ENCODE results near the gene KCNN4.

Gene KCNN4

DNA sequence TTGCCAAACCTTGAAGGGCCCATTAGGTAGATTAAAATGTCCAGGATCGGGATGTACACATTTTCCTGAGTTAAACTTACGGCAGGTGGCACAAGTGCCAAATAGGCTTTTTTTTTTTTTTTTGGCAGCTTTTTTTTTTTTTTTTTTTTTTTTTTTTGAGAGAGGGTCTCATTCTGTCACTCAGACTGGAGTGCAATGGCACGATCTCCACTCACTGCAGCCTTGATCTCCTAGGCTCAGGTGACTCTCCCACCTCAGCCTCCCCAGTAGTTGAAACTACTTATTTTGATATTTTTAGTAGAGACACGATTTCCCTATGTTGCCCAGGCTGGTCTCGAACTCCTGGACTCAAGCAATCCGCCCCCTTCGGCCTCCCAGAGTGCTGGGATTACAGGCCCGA, 55.9 kb downstream of the KCNN4 start:
- no peak overlapping the region for H3K4me3 ChIP-seq (ENCODE audit: low read depth, low read length)
- TF ChIP-seq, protein P1, sequence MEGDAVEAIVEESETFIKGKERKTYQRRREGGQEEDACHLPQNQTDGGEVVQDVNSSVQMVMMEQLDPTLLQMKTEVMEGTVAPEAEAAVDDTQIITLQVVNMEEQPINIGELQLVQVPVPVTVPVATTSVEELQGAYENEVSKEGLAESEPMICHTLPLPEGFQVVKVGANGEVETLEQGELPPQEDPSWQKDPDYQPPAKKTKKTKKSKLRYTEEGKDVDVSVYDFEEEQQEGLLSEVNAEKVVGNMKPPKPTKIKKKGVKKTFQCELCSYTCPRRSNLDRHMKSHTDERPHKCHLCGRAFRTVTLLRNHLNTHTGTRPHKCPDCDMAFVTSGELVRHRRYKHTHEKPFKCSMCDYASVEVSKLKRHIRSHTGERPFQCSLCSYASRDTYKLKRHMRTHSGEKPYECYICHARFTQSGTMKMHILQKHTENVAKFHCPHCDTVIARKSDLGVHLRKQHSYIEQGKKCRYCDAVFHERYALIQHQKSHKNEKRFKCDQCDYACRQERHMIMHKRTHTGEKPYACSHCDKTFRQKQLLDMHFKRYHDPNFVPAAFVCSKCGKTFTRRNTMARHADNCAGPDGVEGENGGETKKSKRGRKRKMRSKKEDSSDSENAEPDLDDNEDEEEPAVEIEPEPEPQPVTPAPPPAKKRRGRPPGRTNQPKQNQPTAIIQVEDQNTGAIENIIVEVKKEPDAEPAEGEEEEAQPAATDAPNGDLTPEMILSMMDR (IDR thresholded peaks at IDR 0.05; ENCODE audit: insufficient read depth, low read length, missing control alignments) = no peak
- no peak for DNase-seq (ENCODE audit: low read depth, low spot score)
- POLR2A ChIA-PET = interaction anchor here (0.8 kb wide), 1 partner anchor 8 kb away, joined by 3 read pairs; no protein-coding TSS in a partner anchor
- CTCF ChIA-PET = interaction anchor here (0.6 to 1.5 kb wide), 4 partner anchors 10 to 55 kb away, joined by 3 read pairs; partner anchors contain the start of gene PLAUR

DNA sequence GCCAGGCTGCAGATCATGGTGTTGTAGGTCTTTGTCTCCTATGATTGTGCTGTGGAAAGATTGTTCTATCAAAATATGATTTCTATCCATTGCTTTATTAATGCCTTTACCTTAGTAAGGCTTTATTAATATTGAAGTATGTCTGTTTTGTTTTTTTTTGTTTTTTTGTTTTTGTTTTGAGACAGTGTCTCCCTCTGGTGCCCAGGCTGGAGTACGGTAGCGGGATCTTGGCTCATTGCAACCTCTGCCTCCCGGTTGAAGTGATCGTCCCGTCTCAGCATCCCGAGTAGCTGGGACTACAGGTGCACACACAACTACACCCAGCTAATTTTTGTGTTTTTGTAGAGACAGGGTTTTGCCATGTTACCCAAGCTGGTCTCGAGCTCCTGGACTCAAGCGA, 57.2 kb downstream of the KCNN4 start:
- TF ChIP-seq, protein P1 (IDR thresholded peaks at IDR 0.05; ENCODE audit: insufficient read depth, low read length, missing control alignments) = no peak
- no peak for DNase-seq (ENCODE audit: low read depth, low spot score)
- POLR2A ChIA-PET = no interaction called here
- CTCF ChIA-PET = interaction anchor here (1.5 kb wide), 1 partner anchor 54 kb away, joined by 3 read pairs; the partner anchor contains the start of gene PLAUR
- no peak overlapping the region for H3K4me3 ChIP-seq (ENCODE audit: low read depth, low read length)

DNA sequence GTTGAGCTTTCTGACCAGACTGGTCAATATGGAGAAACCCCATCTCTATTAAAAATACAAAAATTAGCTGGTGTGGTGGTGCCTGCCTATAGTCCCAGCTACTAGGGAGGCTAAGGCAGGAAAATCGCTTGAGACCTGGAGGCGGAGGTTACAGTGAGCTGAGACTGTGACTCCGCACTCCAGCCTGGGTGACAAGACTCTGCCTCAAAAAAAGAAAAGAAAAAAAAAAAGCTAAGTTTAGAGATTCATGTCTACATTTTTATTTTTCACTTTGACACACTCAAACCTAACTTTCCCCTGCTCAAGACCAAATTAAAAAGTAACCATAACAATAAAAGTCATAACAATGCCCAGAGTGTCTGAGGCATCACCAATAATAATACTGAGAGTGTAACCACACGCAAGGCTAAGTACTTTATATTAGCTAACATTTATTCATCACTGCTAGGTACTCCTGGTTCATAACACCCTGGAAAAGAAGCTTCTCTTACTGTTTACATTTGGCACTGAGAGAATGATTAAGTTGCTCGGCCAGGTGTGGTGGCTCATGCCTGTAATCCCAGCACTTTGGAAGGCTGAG, 59.2 kb downstream of the KCNN4 start:
- POLR2A ChIA-PET = no interaction called here
- DNase-seq (ENCODE audit: low read depth, low spot score) = no peak
- CTCF ChIA-PET = interaction anchor here (0.9 to 1.3 kb wide), 4 partner anchors 12 to 88 kb away, joined by 3 to 6 read pairs (median 3); no protein-coding TSS in a partner anchor
- TF ChIP-seq, protein P1 (IDR thresholded peaks at IDR 0.05; ENCODE audit: insufficient read depth, low read length, missing control alignments) = no peak
- H3K4me3 ChIP-seq (ENCODE audit: low read depth, low read length) = no peak overlapping the region

DNA sequence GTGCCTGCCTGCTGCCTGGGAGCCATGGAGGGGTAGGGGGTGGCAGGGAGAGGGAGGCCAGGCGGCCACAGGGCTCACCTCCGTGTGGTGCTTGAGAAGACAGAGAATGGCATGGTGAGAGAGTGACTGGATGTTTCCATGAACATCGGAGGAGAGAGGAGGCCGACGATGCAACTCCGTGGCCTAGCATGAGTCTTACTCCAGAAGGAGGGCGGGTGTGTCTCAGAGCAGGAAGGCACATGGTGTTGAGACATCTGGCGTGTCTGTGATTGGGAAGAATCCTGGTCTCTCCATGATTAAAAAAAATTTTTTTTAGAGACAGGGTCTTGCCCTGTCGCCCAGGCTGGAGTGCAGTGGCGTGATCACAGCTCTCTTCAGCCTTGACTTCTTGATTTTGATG, 59.8 kb downstream of the KCNN4 start:
- POLR2A ChIA-PET = no interaction called here
- TF ChIP-seq, protein P1 (IDR thresholded peaks at IDR 0.05; ENCODE audit: insufficient read depth, low read length, missing control alignments) = no peak
- DNase-seq (ENCODE audit: low read depth, low spot score) = no peak
- H3K4me3 ChIP-seq (ENCODE audit: low read depth, low read length) = no peak overlapping the region
- CTCF ChIA-PET = interaction anchor here (1.0 to 1.4 kb wide), 4 partner anchors 9 to 89 kb away, joined by 3 to 6 read pairs (median 4); no protein-coding TSS in a partner anchor

DNA sequence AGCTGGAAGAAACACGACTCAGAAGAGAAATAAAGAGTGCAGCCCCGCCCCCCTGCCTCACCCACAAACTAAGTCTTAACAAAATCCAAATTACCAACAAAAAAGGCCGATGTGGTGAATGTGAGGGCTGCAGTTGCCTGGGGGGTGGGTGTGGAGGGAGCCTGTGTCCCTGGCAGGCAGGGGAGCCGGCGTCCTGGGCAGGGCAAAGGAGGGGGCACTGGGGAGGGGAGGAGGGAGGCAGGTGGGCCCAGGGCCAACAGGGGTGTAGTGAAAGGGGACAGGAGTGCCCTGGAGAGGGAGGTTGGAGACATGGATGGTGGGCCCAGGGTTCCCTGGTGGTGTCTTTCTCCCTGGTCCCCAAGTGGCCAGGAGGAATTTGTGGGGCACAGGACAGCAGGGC, 60.9 kb downstream of the KCNN4 start:
- no peak for DNase-seq (ENCODE audit: low read depth, low spot score)
- TF ChIP-seq, protein P1 (IDR thresholded peaks at IDR 0.05; ENCODE audit: insufficient read depth, low read length, missing control alignments) = no peak
- POLR2A ChIA-PET = no interaction called here
- H3K4me3 ChIP-seq (ENCODE audit: low read depth, low read length) = no peak overlapping the region
- CTCF ChIA-PET = interaction anchor here (1.1 to 1.4 kb wide), 2 partner anchors 8 to 16 kb away, joined by 3 to 4 read pairs; no protein-coding TSS in a partner anchor

DNA sequence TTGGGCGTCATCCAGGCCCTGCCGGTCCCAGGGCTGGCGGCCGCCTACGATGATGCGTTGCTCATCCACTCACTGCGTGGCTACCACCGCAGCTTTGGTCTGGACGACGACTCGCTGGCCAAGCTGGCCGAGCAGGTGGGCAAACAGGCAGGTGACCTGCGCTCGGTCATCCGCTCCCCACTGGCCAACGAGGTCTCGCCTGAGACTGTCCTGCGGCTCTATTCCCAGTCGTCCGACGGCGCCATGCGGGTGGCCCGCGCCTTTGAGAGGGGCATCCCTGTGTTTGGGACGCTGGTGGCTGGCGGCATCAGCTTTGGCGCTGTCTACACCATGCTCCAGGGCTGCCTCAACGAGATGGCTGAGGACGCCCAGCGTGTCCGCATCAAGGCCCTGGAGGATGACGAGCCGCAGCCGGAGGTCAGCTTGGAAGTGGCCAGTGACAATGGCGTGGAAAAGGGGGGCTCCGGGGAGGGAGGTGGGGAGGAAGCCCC, 61.4 kb downstream of the KCNN4 start:
- POLR2A ChIA-PET = no interaction called here
- CTCF ChIA-PET = interaction anchor here (1.1 kb wide), 1 partner anchor 17 kb away, joined by 3 read pairs; no protein-coding TSS in a partner anchor
- TF ChIP-seq, protein P1 (IDR thresholded peaks at IDR 0.05; ENCODE audit: insufficient read depth, low read length, missing control alignments) = no peak
- H3K4me3 ChIP-seq (ENCODE audit: low read depth, low read length) = no peak overlapping the region
- no peak for DNase-seq (ENCODE audit: low read depth, low spot score)

Measured in AG04449 (cell line).